HG03025 (cell line): ENCODE results near the gene LMTK2.

Source experiments
- ATAC-seq: cut with Tn5 transposase; IDR thresholded peaks from one replicate; pipeline ENCODE4 v1.9.1; 2021; ENCODE audit warnings: mild to moderate bottlenecking, moderate library complexity; ENCODE audit not compliant: unreplicated experiment, low FRiP score

The LMTK2 gene

GRCh38 chr7:98199131-98199530 lies 92.5 kb downstream of the LMTK2 start:
- ATAC-seq = no peak

GRCh38 chr7:98200364-98200763 lies 93.7 kb downstream of the LMTK2 start:
- ATAC-seq = peak; percentile 30

GRCh38 chr7:98202367-98203195 lies 95.9 kb downstream of the LMTK2 start:
- peak; percentile 84 for ATAC-seq

- no peak for ATAC-seq
Measured at GRCh38 chr7:98203261-98203963, 96.8 kb downstream of the LMTK2 start.

DNA sequence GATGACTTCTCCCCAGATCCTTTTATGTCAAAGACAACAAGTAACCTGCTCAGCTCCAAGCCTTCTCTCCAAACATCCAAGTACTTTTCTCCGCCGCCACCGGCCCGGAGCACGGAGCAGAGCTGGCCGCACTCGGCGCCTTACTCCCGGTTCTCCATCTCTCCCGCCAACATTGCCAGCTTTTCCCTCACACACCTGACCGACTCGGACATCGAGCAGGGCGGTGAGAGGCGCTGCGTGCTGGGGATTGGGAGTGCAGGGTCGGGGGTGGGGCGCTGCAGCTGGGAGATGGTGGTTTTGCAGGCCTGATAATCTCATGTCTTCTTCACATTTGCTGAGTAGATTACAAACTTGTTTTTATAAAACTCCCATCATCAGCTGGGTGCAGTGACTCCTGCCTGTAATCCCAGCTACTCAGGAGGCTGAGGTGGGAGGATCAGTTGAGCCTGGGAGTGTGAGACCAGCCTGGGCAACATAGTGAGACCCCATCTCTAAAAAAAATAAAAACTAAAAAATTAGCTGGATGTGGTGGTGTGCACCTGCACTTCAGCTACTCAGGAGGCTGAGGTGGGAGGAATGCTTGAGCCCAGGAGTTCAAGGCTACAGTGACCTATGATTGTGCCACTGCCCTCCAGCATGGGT lies 97.4 kb downstream of the LMTK2 start:
- no peak for ATAC-seq

- no peak for ATAC-seq
Measured at GRCh38 chr7:98204670-98205069, 98.0 kb downstream of the LMTK2 start.

DNA sequence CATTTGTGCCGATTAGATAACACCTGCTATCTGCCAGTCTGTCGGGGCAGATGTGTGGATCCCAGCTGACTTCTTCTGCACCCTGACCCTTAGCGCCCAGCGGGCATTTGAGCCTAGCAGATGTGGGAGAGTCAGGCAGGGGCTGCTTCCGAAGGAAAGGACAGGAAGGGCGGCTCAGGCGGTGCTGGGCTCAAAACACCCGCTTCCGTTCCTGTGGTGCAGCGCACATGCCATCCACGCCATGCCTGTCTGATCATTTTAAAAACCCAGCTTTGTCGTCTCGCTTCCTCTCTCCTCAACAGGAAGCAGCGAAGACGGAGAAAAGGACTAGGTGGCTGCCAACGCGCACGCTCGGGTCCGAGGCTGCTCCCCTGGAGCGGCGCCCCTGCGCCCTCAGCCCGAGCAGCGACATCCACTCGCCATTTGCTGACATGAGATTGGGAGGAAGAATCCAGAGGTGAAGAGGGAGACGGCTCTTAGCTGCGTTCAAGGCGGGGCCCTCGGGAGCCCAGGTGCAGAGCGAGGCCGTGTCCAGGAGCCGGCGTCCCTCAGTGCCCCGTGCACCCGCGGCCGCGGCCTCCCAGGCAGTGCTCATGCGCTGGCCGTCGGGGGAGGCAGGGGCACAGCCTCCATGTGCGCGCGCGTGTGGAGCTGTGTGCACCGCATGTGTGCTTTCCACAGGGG lies 98.6 kb downstream of the LMTK2 start:
- ATAC-seq = no peak

DNA sequence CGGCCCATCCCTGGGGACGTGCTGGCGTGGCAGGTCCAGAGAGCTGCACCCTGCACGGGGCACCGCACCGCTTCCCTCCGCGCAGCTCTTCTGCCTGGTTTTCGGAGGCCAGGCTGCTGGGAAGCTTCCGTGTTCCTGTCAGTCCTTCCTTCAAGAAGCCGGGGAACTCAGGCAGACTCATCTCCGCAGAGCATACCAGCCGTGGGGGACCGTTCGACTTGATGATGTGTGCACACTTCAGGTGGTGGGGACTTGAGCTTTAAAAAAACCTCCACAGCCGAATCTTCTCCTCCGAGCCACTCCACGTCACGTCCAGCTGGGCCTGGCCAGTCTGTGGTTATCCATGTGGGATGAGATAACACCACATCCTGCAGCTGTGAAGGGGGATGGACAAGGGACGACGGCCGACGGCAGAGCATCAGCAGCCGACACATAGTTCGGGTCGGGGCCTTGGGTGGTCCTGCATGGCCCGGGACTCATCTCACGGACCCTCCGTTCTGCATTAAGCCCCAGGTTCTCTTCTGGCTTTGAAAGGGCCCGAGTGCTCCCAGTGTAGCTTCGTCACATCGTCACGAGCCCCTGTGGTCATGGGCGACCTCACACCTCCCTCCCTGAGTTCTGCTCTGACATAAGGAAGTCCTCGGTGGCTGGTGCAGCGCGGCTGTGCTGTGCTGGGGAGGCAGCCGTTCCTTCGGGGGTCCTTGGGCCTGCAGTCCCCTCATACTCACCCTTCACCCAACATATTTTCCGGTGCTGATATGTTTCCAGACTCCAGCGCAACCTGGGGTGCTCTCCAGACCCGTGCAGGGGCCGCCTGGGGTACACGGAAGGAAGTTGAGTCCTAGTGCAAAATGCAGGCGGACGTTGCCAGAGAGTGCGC lies 100.0 kb downstream of the LMTK2 start:
- no peak for ATAC-seq

GRCh38 chr7:98209166-98209920 lies 102.7 kb downstream of the LMTK2 start:
- no peak for ATAC-seq

GRCh38 chr7:98210513-98211220 lies 104.0 kb downstream of the LMTK2 start:
- ATAC-seq = no peak

DNA sequence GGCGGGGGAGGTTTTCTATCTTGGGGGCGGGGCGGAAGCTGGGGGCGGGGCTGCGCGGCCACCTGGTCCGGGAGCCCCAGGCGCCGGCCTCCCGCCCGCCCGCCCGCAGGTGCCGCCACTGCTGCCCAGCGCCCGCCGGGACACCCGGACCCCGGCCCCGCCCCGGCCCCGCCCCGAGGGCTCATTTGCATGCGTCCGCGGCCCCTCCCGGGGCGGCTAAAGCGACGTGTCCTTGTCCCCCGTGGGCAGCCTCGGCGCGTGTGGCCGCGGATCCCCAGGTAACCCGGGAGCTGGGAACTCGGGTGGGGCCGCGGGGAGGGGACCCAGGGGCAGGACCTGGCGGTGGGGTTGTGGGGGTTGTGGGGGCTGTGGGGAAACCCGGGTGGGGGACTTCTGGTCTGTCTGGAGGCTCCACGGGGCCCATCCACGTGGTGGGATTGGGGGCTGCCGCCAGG lies 104.6 kb downstream of the LMTK2 start, which contains the start of gene BHLHA15:
BHLHA15 (plus strand) TSS at position 219 of the 455 bp plus-strand sequence. CDS start 871 bp downstream, outside the sequence.
- no peak for ATAC-seq

DNA sequence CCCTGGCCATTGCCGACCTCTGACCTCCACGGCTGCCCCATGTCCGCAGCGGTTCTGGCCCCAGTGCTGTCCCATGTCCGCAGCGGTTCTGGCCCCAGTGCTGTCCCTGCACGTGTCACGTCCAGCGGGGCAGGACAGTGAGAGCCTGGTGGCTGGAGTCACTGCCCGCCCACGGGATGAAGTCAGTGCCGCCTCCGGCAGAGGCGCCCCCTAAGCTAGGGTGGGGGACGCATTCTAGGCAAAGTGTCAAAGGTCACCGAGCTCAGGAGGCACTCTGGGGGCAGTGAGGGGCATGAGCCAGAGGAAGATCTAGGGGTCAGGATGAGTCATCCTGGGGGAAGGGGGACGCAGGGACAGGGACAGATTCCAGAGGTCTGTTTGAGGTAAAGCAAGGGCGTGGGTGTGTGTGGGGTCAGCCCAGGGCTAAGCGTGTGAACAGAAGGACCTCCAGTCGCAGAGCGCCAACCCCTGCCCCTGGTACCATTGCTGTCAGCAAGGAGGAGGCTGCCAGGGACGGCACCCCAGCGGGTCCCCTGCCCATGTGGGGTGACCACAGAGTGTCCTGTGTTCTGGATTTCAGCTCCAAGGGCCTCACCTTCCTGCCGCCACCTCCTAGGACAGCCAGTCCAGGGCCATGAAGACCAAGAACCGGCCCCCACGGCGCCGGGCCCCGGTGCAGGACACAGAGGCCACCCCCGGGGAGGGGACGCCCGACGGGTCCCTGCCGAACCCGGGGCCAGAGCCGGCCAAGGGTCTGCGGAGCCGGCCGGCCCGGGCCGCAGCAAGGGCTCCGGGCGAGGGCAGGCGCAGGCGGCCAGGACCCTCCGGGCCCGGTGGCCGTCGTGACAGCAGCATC lies 105.2 kb downstream of the LMTK2 start:
- no peak for ATAC-seq

GRCh38 chr7:98212532-98213041 lies 105.9 kb downstream of the LMTK2 start:
- ATAC-seq = no peak

DNA sequence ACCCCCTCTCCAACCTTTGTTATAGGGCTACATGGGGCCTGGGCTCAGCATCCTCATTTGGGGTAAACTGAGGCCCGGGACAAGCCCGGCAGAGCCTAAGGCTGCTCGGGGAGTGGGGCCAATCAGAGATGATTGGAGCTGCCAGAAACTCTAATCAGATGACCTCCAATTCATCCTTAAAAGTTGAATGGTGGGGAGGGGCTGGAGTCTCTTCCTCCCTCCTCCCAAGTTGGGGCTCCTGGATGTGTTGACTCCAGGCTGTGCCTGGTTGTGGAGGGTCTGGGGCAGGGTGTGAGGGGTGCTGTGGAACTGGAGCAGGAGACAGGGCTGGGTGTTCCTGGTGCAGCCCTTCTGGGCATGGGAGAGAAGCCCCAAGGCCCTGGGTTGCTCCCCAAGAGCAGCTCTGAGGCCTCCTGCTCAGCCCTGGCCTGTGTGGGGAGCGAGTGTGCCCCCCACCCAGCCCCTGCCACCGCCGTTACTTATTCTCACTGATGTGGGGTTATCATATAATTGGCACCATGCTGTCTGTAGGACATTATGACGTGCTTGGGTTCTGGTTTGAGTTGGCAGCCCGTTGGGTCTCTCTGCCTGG lies 106.7 kb downstream of the LMTK2 start:
- ATAC-seq = no peak

DNA sequence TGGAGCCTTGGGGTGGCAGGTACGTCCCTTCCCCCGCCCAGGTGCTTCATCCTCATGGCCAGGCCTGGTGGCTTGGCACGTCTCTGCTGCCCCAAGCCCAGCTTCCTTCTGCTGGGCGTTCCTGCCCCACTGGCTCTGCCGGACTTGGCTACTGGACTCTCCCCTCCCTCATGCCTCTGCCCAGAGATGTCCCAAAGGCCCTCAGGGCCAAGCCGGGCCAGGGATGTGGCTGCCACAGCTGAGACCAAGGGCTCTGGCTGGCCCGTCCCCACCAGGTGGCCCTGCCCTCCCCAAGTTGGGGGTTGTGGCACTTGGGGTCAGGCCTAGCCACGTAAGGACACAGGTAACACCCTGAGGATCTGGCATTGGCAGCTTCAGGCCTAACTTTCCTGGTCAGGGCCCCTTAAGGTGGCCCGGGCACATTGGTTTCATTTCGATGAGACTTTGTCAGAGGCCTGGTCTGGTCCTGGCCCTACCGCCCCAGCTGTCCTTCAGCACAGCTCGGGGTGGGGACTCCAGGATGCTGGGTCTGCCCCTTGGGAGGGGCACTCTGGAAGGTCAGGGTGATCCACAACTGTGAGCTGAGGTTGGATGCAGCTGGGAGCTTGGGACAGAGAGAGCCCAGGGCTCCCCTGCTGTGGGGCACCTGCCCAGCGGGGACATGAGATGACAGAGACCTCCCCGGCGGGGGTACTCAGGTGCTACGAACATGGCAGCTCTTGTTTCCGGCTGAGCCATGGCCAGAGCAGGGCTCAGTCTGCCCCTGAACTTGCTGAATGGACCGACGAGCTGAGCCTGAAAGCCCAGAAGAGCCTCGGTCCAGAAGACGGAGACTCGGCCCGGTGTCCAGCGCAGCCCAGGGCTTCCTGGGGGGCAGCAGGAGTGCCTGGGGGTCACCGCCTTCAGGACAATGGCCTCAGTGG lies 107.5 kb downstream of the LMTK2 start:
- no peak for ATAC-seq

GRCh38 chr7:98214811-98215321 lies 108.2 kb downstream of the LMTK2 start:
- no peak for ATAC-seq
